ENCODE measurements around the gene CDH4. TPM values are rescaled to one million over a fixed set of nuclear protein-coding genes. Genes with fewer than 3 reads are reported as not detected.

CDH4 gene
- total RNA-seq, 2 experiments from 2014 or later = 0.11 to 0.18 TPM

DNA sequence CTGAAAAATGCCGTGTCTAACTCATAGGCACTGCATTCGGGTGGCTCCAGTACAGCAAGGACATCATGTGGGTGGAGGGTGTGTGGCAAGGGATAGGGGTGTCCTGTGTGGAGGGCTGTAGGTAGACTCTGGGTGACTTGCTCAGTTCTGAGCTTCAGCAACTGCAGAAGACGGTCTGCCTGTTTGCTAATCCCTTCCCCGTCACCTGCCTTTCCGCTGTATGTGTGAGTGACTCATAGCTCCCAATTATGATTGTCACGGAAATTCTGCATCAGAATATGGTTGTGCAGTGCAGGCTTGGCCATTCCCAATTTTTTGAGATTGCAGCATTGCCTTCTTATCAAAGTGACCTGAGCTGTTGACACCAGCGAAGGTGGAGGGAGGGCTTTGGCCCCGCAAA is 174.3 kb downstream of the CDH4 start:
- ATAC-seq (no peak), DNase-seq (no peak)
- TF ChIP-seq CTCF (IDR thresholded peaks at IDR 0.05) = no peak
- H3K4me1 Mint-ChIP-seq (ENCODE audit: low read depth) = no peaks in the 10 kb centered on the region
- CTCF ChIA-PET = no interaction called here
- POLR2A ChIA-PET = no interaction called here
- intact Hi-C loops (cut with micrococcal nuclease) = no loop called here
- H3K4me3 Mint-ChIP-seq = no peak overlapping the region
- no peaks in the 10 kb centered on the region for H3K27me3 Mint-ChIP-seq
- no peaks in the 10 kb centered on the region for H3K36me3 Mint-ChIP-seq (ENCODE audit: low read depth)
- H3K27ac Mint-ChIP-seq = no peak overlapping the region
- H3K9me3 Mint-ChIP-seq = no peaks in the 10 kb centered on the region

- no peak for ATAC-seq
- Mint-ChIP-seq H3K27me3 (peaks cover 3% of the 10 kb centered on the region), H3K4me3 (no peak overlapping the region), H3K27ac (no peak overlapping the region), H3K9me3 (no peaks in the 10 kb centered on the region), H3K4me1 (ENCODE audit: low read depth) (no peaks in the 10 kb centered on the region), H3K36me3 (ENCODE audit: low read depth) (no peaks in the 10 kb centered on the region)
- no peak for DNase-seq
- intact Hi-C loops (cut with micrococcal nuclease) = no loop called here
- CTCF ChIA-PET = no interaction called here
- POLR2A ChIA-PET = no interaction called here
- no peak for TF ChIP-seq CTCF (IDR thresholded peaks at IDR 0.05)
Measured at GRCh38 chr20:61429458-61430227, 177.6 kb downstream of the CDH4 start.

GRCh38 chr20:61430228-61430624 is 178.2 kb downstream of the CDH4 start:
- Mint-ChIP-seq H3K36me3 (ENCODE audit: low read depth) (no peaks in the 10 kb centered on the region), H3K27me3 (peaks cover 4% of the 10 kb centered on the region), H3K4me3 (no peak overlapping the region), H3K4me1 (ENCODE audit: low read depth) (no peaks in the 10 kb centered on the region), H3K27ac (no peak overlapping the region), H3K9me3 (no peaks in the 10 kb centered on the region)
- DNase-seq = no peak
- ChIA-PET CTCF (no interaction called here), POLR2A (no interaction called here)
- no peak for TF ChIP-seq CTCF (IDR thresholded peaks at IDR 0.05)
- no peak for ATAC-seq
- intact Hi-C loops (cut with micrococcal nuclease) = no loop called here

GRCh38 chr20:61433176-61433575 is 181.1 kb downstream of the CDH4 start:
- ChIA-PET POLR2A (no interaction called here), CTCF (no interaction called here)
- no peak for TF ChIP-seq CTCF (IDR thresholded peaks at IDR 0.05)
- H3K27ac Mint-ChIP-seq = no peak overlapping the region
- H3K36me3 Mint-ChIP-seq (ENCODE audit: low read depth) = no peaks in the 10 kb centered on the region
- H3K4me1 Mint-ChIP-seq (ENCODE audit: low read depth) = no peaks in the 10 kb centered on the region
- ATAC-seq (no peak), DNase-seq (no peak)
- H3K27me3 Mint-ChIP-seq = peaks cover 13% of the 10 kb centered on the region
- intact Hi-C loops (cut with micrococcal nuclease) = no loop called here
- no peak overlapping the region for H3K4me3 Mint-ChIP-seq
- no peaks in the 10 kb centered on the region for H3K9me3 Mint-ChIP-seq

GRCh38 chr20:61433816-61434215 is 181.8 kb downstream of the CDH4 start:
- DNase-seq = no peak
- no peak overlapping the region for H3K4me3 Mint-ChIP-seq
- no peaks in the 10 kb centered on the region for H3K9me3 Mint-ChIP-seq
- intact Hi-C loops (cut with micrococcal nuclease) = no loop called here
- CTCF ChIA-PET = no interaction called here
- peaks cover 13% of the 10 kb centered on the region for H3K27me3 Mint-ChIP-seq
- POLR2A ChIA-PET = no interaction called here
- TF ChIP-seq CTCF (IDR thresholded peaks at IDR 0.05) = no peak
- ATAC-seq = no peak
- H3K4me1 Mint-ChIP-seq (ENCODE audit: low read depth) = no peaks in the 10 kb centered on the region
- no peak overlapping the region for H3K27ac Mint-ChIP-seq
- no peaks in the 10 kb centered on the region for H3K36me3 Mint-ChIP-seq (ENCODE audit: low read depth)
